ENCODE results near the gene CTSO.
"Not testable (repeated sequence)": the region's sequence is repeated elsewhere in the genome, so short reads cannot be mapped to it uniquely, and the experiment has no call there.

The CTSO gene

GRCh38 chr4:155904331-155904730 lies 49.3 kb downstream of the CTSO start:
- DNase-seq = no peak

GRCh38 chr4:155903453-155903852 lies 50.2 kb downstream of the CTSO start, which contains the start of gene TDO2:
TSS of gene TDO2 (plus strand) at chr4:155903696. CDS start at chr4:155903759, 63 bp downstream.
- DNase-seq = no peak

- DNase-seq = no peak
These were observed 52.7 kb downstream of the CTSO start for GRCh38 chr4:155901013-155901412.

GRCh38 chr4:155900381-155900780 lies 53.3 kb downstream of the CTSO start:
- DNase-seq = no peak

- DNase-seq = no peak
These were observed 53.8 kb downstream of the CTSO start for GRCh38 chr4:155899891-155900290.

- DNase-seq = not testable (repeated sequence)
These were observed 55.3 kb downstream of the CTSO start for GRCh38 chr4:155898371-155898770.

GRCh38 chr4:155891058-155891457 lies 62.6 kb downstream of the CTSO start:
- DNase-seq = no peak

GRCh38 chr4:155889946-155890345 lies 63.7 kb downstream of the CTSO start:
- no peak for DNase-seq

GRCh38 chr4:155889031-155889793 lies 64.5 kb downstream of the CTSO start:
- no peak for DNase-seq

GRCh38 chr4:155887847-155888570 lies 65.7 kb downstream of the CTSO start:
- DNase-seq = no peak

- no peak for DNase-seq
These were observed 66.6 kb downstream of the CTSO start for GRCh38 chr4:155887045-155887444.

GRCh38 chr4:155885666-155886065 lies 68.0 kb downstream of the CTSO start:
- DNase-seq = no peak

GRCh38 chr4:155883895-155884294 lies 69.8 kb downstream of the CTSO start:
- no peak for DNase-seq

- DNase-seq = no peak
These were observed 72.1 kb downstream of the CTSO start for GRCh38 chr4:155881555-155881954.

- DNase-seq = no peak
These were observed 73.9 kb downstream of the CTSO start for GRCh38 chr4:155879767-155880166.

- no peak for DNase-seq
These were observed 75.1 kb downstream of the CTSO start for GRCh38 chr4:155878611-155879010.

- no peak for DNase-seq
These were observed 75.7 kb downstream of the CTSO start for GRCh38 chr4:155877971-155878370.

GRCh38 chr4:155875878-155876277 lies 77.8 kb downstream of the CTSO start:
- DNase-seq = no peak

All from NCI-H2107 (cell line).